ENCODE data around the gene TAF15. TPM values are rescaled to one million over a fixed set of nuclear protein-coding genes. Genes with fewer than 3 reads are reported as not detected.

Gene TAF15
- total and polyA plus RNA-seq, 2 donors (not counting 1 experiment from before 2014, with no cell fraction given) = 51.0 to 246 TPM

DNA sequence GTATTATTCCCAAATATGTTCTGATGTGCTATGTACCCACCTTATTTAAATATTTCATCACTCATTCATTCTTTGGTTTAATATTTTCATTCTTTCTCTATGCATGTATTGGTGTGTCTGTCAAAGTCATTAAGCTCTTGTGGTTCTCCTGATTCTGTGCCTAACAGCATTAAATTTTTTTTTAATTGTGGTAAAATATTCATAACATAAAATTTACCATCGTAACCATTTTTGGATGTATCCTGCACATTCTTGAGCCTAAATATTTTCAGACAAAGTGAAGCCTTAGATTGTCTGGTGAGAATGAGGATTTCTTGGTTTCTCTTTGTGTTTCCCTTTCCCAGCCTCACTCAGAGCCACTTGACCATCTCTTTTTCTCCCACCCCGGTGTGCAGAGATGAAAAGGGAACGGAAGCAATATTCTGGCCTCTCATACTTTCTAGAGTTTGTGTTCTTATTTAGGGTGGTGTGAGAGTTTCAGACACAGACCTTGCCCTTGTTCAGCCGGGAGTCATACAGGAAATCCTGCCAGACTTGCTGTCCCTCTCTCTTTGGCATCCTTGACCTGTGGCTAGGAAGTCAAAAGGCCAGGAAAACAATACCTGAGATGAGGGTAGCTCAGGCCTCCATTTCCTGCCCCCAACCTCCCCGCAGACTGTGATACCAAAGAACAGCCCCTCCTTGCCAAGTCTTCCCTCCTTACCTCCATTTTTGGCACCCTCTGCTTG lies 66.0 kb downstream of the TAF15 start:
- H2AFZ ChIP-seq (ENCODE audit: insufficient read depth, low read depth, low read length, poor library complexity, severe bottlenecking) = peak overlapping the region; percentile 55
- Mint-ChIP-seq H3K27ac (peak overlapping the region; percentile 8), H3K27me3 (no peaks in the 10 kb centered on the region), H3K4me1 (peaks cover 35% of the 10 kb centered on the region), H3K9me3 (ENCODE audit: insufficient read depth) (no peaks in the 10 kb centered on the region), H3K4me3 (no peak overlapping the region)
- no peak overlapping the region for H3K27ac ChIP-seq (ENCODE audit: low read length in 2 of 2)
- DNase-seq (no peak), ATAC-seq (ENCODE audit: low read depth) (no peak)
- peak overlapping the region; percentile 26 for H3K4me2 ChIP-seq (replicated peaks; ENCODE audit: low read depth, low read length, poor library complexity, severe bottlenecking)
- CTCF ChIA-PET = interaction anchor here (1.2 to 1.5 kb wide), 2 partner anchors 10 to 27 kb away, joined by 3 to 4 read pairs; no protein-coding TSS in a partner anchor
- H3K79me2 ChIP-seq (ENCODE audit: control insufficient read depth, insufficient read depth, low read length) = no peaks in the 10 kb centered on the region
- H3K27me3 ChIP-seq (replicated peaks in 1 of 4; ENCODE audit: control extremely low read depth in 1 of 4, control insufficient read depth in 3 of 4, insufficient read depth in 4 of 4, low read length in 3 of 4) = peaks cover 0 to 2% (median 0%) of the 10 kb centered on the region in 4 experiments
- no peaks in the 10 kb centered on the region for H3K9me3 ChIP-seq (ENCODE audit: control extremely low read depth in 1 of 3, control insufficient read depth in 2 of 3, insufficient read depth in 1 of 3, low read length in 2 of 3)
- intact Hi-C loops (cut with micrococcal nuclease) = no loop called here
- no peak for TF ChIP-seq EZH2 (IDR thresholded peaks at IDR 0.05; ENCODE audit: borderline replicate concordance, insufficient read depth, low read depth, low read length, poor library complexity, severe bottlenecking)
- H3K4me3 ChIP-seq (ENCODE audit: control extremely low read depth in 1 of 5, extremely low read depth in 1 of 5, insufficient read depth in 1 of 5, low read depth in 2 of 5, low read length in 4 of 5) = no peak overlapping the region
- no peak overlapping the region for H3K9ac ChIP-seq (ENCODE audit: low read length)
- H3K36me3 ChIP-seq (replicated peaks in 1 of 2; ENCODE audit: control extremely low read depth in 1 of 2, control insufficient read depth in 1 of 2, extremely low read depth in 1 of 2, insufficient read depth in 2 of 2, low read length in 1 of 2) = no peaks in the 10 kb centered on the region
- H3K4me1 ChIP-seq (ENCODE audit: control insufficient read depth in 2 of 2, insufficient read depth in 2 of 2, low read length in 2 of 2) = peaks cover 5 to 12% of the 10 kb centered on the region in 2 donors
- POLR2A ChIA-PET = no interaction called here
- no peaks in the 10 kb centered on the region for H4K20me1 ChIP-seq (ENCODE audit: control insufficient read depth, insufficient read depth, low read length, poor library complexity, severe bottlenecking)
- WGBS (ENCODE audit: insufficient coverage) = 13% methylated on average over 2 of the region's 5 CpGs

DNA sequence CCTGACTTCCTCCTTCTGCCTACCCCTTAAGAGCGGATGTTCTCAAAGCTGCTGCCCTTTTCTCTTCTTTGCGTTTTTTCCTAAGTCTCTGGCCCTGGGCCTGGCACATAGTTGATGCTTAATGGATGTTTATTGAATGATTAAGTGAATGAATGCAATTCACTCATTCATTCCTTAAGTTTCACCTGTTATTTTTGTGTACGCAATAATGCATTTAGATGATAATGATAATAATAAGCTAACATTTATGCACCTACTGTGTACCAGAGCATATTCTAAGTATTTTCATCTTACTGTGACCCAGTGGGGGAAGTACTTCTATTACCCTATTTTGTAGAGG lies 66.5 kb downstream of the TAF15 start:
- Histone ChIP-seq H3K27me3 (replicated peaks in 1 of 4; ENCODE audit: control extremely low read depth in 1 of 4, control insufficient read depth in 3 of 4, insufficient read depth in 4 of 4, low read length in 3 of 4) (peaks cover 0 to 2% (median 0%) of the 10 kb centered on the region in 4 experiments), H3K9ac (ENCODE audit: low read length) (no peak overlapping the region), H2AFZ (ENCODE audit: insufficient read depth, low read depth, low read length, poor library complexity, severe bottlenecking) (peak overlapping the region; percentile 55), H3K4me3 (ENCODE audit: control extremely low read depth in 1 of 5, extremely low read depth in 1 of 5, insufficient read depth in 1 of 5, low read depth in 2 of 5, low read length in 4 of 5) (no peak overlapping the region), H4K20me1 (ENCODE audit: control insufficient read depth, insufficient read depth, low read length, poor library complexity, severe bottlenecking) (no peaks in the 10 kb centered on the region), H3K4me1 (ENCODE audit: control insufficient read depth in 2 of 2, insufficient read depth in 2 of 2, low read length in 2 of 2) (peaks cover 9 to 18% of the 10 kb centered on the region in 2 donors), H3K9me3 (ENCODE audit: control extremely low read depth in 1 of 3, control insufficient read depth in 2 of 3, insufficient read depth in 1 of 3, low read length in 2 of 3) (no peaks in the 10 kb centered on the region), H3K4me2 (replicated peaks; ENCODE audit: low read depth, low read length, poor library complexity, severe bottlenecking) (peak overlapping the region; percentile 26), H3K27ac (ENCODE audit: low read length in 2 of 2) (no peak overlapping the region), H3K36me3 (replicated peaks in 1 of 2; ENCODE audit: control extremely low read depth in 1 of 2, control insufficient read depth in 1 of 2, extremely low read depth in 1 of 2, insufficient read depth in 2 of 2, low read length in 1 of 2) (no peaks in the 10 kb centered on the region), H3K79me2 (ENCODE audit: control insufficient read depth, insufficient read depth, low read length) (no peaks in the 10 kb centered on the region)
- POLR2A ChIA-PET = no interaction called here
- Mint-ChIP-seq H3K27me3 (no peaks in the 10 kb centered on the region), H3K27ac (no peak overlapping the region), H3K4me3 (no peak overlapping the region), H3K4me1 (peaks cover 39% of the 10 kb centered on the region), H3K9me3 (ENCODE audit: insufficient read depth) (no peaks in the 10 kb centered on the region)
- CTCF ChIA-PET = interaction anchor here (1.1 to 1.5 kb wide), 3 partner anchors 10 to 74 kb away, joined by 3 to 4 read pairs (median 3); no protein-coding TSS in a partner anchor
- ATAC-seq (ENCODE audit: low read depth) (no peak), DNase-seq (no peak)
- WGBS (ENCODE audit: insufficient coverage) = no CpG with 5 or more reads among the region's 3 CpGs
- TF ChIP-seq, protein P1, sequence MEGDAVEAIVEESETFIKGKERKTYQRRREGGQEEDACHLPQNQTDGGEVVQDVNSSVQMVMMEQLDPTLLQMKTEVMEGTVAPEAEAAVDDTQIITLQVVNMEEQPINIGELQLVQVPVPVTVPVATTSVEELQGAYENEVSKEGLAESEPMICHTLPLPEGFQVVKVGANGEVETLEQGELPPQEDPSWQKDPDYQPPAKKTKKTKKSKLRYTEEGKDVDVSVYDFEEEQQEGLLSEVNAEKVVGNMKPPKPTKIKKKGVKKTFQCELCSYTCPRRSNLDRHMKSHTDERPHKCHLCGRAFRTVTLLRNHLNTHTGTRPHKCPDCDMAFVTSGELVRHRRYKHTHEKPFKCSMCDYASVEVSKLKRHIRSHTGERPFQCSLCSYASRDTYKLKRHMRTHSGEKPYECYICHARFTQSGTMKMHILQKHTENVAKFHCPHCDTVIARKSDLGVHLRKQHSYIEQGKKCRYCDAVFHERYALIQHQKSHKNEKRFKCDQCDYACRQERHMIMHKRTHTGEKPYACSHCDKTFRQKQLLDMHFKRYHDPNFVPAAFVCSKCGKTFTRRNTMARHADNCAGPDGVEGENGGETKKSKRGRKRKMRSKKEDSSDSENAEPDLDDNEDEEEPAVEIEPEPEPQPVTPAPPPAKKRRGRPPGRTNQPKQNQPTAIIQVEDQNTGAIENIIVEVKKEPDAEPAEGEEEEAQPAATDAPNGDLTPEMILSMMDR (IDR thresholded peaks at IDR 0.05) = no peak
- no peak for TF ChIP-seq EZH2 (IDR thresholded peaks at IDR 0.05; ENCODE audit: borderline replicate concordance, insufficient read depth, low read depth, low read length, poor library complexity, severe bottlenecking)
- intact Hi-C loops (cut with micrococcal nuclease) = no loop called here

Data from B cell (primary cell).